Measurements from ENCODE around the gene RNF182. TPM values are rescaled to one million over a fixed set of nuclear protein-coding genes. Genes with fewer than 3 reads are reported as not detected.

RNF182 gene
- total RNA-seq, 1 experiment from 2014 or later: 3.7 TPM

DNA sequence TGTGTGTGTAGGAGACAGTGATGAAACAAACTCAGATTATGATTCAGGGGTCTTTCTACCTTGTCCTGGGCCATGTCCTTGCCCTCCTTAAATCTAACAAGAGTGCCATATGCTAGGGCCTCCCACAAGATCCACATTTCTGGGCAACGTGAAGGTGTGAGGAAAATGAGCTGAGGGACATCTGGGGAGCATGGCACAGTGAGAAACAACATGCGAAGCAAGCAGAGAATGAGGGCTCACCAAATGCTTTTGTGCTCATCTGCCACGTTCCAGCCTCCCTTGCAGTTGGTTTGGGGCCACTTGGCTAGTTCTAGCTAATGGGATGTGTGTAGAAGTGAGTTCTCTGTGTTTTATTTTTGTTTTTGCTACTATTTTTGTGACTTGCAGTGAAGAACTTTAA, 21.4 kb upstream of the RNF182 start:
- no peaks in the 10 kb centered on the region for H3K4me1 Mint-ChIP-seq
- Histone ChIP-seq H2BK12ac (ENCODE audit: insufficient read length, low read depth, low read length) (no peak overlapping the region), H3K79me2 (ENCODE audit: insufficient read depth, low read length) (no peaks in the 10 kb centered on the region), H4K5ac (ENCODE audit: insufficient read length, low read depth, low read length) (no peak overlapping the region), H4K8ac (replicated peaks; ENCODE audit: insufficient read length, low read depth, low read length) (no peak overlapping the region), H3K27me3 (ENCODE audit: insufficient read depth, low read length) (no peaks in the 10 kb centered on the region), H3K9ac (ENCODE audit: extremely low read depth, insufficient read length, low read length) (no peak overlapping the region), H2BK15ac (ENCODE audit: low read depth, low read length) (no peak overlapping the region), H2AK5ac (ENCODE audit: insufficient read length, low read length) (no peak overlapping the region), H3K79me1 (ENCODE audit: insufficient read depth, low read depth, low read length, poor library complexity, severe bottlenecking) (no peaks in the 10 kb centered on the region), H3K9me3 (ENCODE audit: control insufficient read depth, low read depth, low read length) (no peaks in the 10 kb centered on the region), H2BK20ac (ENCODE audit: low read depth, low read length, poor library complexity, severe bottlenecking) (no peak overlapping the region), H2BK5ac (ENCODE audit: insufficient read length, low read length) (no peak overlapping the region), H3K56ac (ENCODE audit: insufficient read length, low read depth, low read length) (no peak overlapping the region), H3K27ac (ENCODE audit: insufficient read length, low read depth, low read length) (no peak overlapping the region), H3K4ac (ENCODE audit: low read depth, low read length) (no peak overlapping the region), H3K23me2 (ENCODE audit: insufficient read length, low read depth, low read length, poor library complexity, severe bottlenecking) (no peaks in the 10 kb centered on the region), H3K23ac (ENCODE audit: insufficient read length, low read depth, low read length) (no peak overlapping the region), H4K20me1 (ENCODE audit: control insufficient read depth, insufficient read depth, insufficient read length) (no peaks in the 10 kb centered on the region), H3K18ac (ENCODE audit: insufficient read length, low read depth, low read length) (no peak overlapping the region), H2AFZ (ENCODE audit: low read length) (no peak overlapping the region), H3K4me1 (ENCODE audit: insufficient read depth, low read length) (no peaks in the 10 kb centered on the region), H3K14ac (ENCODE audit: insufficient read depth, low read length) (no peak overlapping the region), H2BK120ac (ENCODE audit: low read depth, low read length, poor library complexity, severe bottlenecking) (no peak overlapping the region), H3K4me2 (ENCODE audit: insufficient read depth, insufficient read length, low read length) (no peak overlapping the region), H4K91ac (ENCODE audit: insufficient read length, low read depth, low read length) (no peak overlapping the region), H3T11ph (ENCODE audit: low read length) (no peak overlapping the region)
- no peaks in the 10 kb centered on the region for H3K36me3 Mint-ChIP-seq (ENCODE audit: insufficient read depth in 1 of 3, low read depth in 3 of 3)
- H3K4me3 Mint-ChIP-seq: no peak overlapping the region
- H3K27me3 Mint-ChIP-seq (ENCODE audit: low read depth): peaks cover 21% of the 10 kb centered on the region
- H3K9me3 Mint-ChIP-seq: no peaks in the 10 kb centered on the region
- H3K27ac Mint-ChIP-seq: no peak overlapping the region; a peak in 1 of 7 replicates
- no peak for DNase-seq
- no CpG with 5 or more reads among the region's 3 CpGs for WGBS (ENCODE audit: extremely low coverage, insufficient read length, low lambda C conversion rate)
- TF ChIP-seq, protein P1, sequence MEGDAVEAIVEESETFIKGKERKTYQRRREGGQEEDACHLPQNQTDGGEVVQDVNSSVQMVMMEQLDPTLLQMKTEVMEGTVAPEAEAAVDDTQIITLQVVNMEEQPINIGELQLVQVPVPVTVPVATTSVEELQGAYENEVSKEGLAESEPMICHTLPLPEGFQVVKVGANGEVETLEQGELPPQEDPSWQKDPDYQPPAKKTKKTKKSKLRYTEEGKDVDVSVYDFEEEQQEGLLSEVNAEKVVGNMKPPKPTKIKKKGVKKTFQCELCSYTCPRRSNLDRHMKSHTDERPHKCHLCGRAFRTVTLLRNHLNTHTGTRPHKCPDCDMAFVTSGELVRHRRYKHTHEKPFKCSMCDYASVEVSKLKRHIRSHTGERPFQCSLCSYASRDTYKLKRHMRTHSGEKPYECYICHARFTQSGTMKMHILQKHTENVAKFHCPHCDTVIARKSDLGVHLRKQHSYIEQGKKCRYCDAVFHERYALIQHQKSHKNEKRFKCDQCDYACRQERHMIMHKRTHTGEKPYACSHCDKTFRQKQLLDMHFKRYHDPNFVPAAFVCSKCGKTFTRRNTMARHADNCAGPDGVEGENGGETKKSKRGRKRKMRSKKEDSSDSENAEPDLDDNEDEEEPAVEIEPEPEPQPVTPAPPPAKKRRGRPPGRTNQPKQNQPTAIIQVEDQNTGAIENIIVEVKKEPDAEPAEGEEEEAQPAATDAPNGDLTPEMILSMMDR (conservative IDR thresholded peaks at IDR 0.05): no peak
